ENCODE data around the gene LORICRIN.

LORICRIN gene

DNA sequence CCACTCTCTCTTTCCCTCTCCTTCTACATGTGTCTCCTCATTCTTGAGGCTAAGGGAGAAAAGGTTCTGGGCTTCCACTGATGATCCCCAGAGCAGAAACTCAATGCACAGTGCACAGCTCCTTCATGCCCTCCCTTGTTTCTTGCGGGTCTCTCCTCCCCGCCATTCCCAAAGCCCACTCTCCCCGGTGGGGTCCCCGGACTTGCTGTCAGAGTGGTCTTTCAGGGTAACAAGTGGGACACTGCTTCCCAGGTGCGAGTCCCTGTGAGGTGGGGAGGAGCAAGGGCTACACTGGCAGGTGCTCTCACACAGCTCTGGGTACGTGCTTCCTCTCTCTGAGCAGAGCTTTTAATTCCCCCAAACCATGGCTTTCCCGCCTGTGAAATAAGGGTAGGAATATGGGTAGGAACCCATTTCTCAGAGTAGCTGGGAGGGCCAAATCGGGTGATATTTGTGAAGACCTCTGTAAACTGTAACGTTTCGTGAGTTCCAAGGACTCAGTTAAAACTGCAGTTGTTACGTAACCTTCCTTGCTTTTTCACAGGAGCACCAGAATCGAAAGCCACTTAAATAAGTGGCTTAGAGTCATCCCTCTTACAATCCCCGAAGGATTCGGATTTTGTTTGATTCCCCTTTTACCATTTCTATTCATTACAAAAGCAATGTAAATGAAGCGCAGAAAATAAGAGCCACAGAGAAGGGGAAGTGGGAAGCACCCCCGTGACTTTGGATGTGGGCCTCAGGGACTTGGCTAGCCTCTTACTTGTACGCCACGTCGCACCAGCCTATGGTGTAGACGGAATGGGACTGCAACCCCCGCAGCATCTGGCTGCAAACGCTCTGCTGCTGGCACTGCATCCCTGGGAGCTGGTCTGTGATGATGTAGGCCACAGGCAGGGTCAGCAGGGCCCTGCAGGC lies 47.1 kb downstream of the LORICRIN start:
- no peak for DNase-seq (ENCODE audit: low read depth in 2 of 2)

DNA sequence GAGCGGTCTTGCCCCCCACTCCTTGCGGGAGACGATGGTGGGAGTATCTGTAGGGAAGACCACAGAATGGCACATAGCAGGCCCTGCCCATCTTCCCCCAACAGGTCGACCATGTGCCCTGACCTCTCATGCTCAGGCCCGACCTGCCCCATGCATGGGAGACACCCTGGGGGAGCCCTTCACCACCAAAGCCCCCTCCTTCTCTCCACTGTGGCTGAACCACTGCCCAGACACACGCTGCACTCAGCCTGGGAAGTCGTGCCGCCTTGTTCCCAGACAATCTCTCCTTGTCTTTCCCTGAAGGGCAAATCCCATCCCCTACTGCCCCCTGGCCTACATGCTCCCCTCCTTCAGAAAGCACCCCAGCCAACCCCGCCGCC lies 47.7 kb downstream of the LORICRIN start:
- no peak for DNase-seq (ENCODE audit: low read depth in 2 of 2)

DNA sequence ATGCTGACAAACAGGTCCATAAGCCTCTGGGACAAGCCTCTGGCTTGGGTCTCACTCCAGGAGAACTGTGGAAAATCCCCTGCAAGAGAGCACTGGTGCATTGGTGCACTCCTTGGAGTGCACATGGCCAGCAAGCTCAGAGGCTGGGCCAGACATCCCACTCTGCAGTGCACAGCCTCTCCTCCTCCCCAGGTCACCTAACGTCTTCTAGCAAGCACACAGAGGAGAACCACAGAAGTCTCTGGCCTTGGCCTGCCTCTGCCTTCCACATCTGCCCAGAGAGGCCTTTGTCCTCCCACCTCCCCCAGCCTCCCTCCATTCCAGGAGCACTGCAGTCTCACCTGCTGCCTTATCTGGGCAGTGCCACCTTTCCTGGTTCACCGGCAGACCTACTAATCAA lies 49.1 kb downstream of the LORICRIN start:
- no peak for DNase-seq (ENCODE audit: low read depth in 2 of 2)

DNA sequence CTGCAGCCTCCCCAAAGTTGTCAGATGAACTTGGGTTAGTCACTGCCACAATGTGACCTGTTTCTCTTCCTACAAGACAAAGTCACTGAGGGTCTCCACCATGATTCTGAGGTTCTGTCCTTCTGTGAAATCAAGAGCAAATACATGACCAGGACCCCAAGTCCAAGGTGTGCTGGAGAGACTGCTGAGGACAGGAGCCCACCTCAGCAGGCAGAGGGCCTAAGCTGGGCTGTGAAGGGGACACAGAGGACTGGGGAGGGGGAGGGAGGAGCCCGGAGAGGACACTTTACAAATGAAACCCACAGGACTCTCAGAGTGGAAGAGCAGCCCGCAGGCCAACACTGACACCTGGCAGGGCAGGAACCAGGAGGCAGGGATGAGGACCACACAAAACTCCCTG lies 50.0 kb downstream of the LORICRIN start:
- DNase-seq (ENCODE audit: low read depth in 2 of 2): no peak

DNA sequence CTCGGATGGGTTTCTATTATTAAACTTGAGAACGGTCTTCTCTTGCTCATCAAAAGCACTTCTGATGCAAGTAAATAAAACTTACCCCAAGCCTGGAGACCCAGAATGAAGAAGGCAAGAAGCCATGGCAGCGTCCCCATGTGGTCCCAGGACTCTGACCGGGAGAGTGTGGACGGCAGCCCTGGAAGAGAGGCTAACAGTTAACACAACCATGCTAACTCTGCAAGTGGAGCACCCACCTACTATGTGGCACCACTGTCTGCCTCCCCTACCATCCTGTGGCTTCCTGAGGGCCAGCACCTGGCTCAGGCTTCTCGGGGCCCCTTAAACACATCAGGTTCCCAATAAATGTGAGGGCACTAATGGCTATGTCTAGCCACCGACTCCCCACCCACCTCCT lies 51.0 kb downstream of the LORICRIN start:
- no peak for DNase-seq (ENCODE audit: low read depth in 2 of 2)

Measured in activated CD4-positive, alpha-beta T cell treated with anti-CD3 and anti-CD28 coated beads for 24 hours (primary cell).